Upper lobe of right lung (tissue), 1 donor: ENCODE results near the gene CRLF2. TPM values are rescaled to one million over a fixed set of nuclear protein-coding genes. Genes with fewer than 3 reads are reported as not detected.
A peak's percentile ranks its signal among the peaks of the same experiment; 100 is the strongest.
"Not testable (repeated sequence)": the region's sequence is repeated elsewhere in the genome, so short reads cannot be mapped to it uniquely, and the experiment has no call there.

Source experiments
- ATAC-seq: fragments of 200-7000 bp; cut with Tn5 transposase; one replicate; pipeline ENCODE4 v1.9.1; 2020; ENCODE audit warnings: mild to moderate bottlenecking, moderate library complexity
- DNase-seq: peaks from one replicate; pipeline ENCODE4 v3.0.0-alpha.2; 2020
- H3K27ac ChIP-seq: fragments of 200-600 bp; one replicate; pipeline ENCODE4 v1.8.0; 2022
- H3K27me3 ChIP-seq: fragments of 200-600 bp; one replicate; pipeline ENCODE4 v1.8.0; 2022; ENCODE audit warnings: mild to moderate bottlenecking
- H3K36me3 ChIP-seq: fragments of 200-600 bp; one replicate; pipeline ENCODE4 v1.8.0; 2022
- H3K4me1 ChIP-seq: fragments of 200-600 bp; one replicate; pipeline ENCODE4 v1.8.0; 2022
- H3K4me3 ChIP-seq: fragments of 200-600 bp; one replicate; pipeline ENCODE4 v1.8.0; 2022; ENCODE audit warnings: mild to moderate bottlenecking
- H3K9me3 ChIP-seq: fragments of 200-600 bp; one replicate; pipeline ENCODE4 v1.8.0; 2022
- CTCF ChIP-seq: fragments of 200-600 bp; IDR thresholded peaks from one replicate; pipeline ENCODE4 v1.8.0; 2022; ENCODE audit warnings: antibody characterized with exemption
- intact Hi-C: fragments of 100-400 bp; cut with DNase I; formaldehyde crosslinking; loops from one replicate; pipeline ENCODE4 v1.11.0; 2022
- total RNA-seq: library from RNA; stranded (reverse); fragmentation: NEBNext Ultra II Directional; extraction: Animal tissue kit (Norgen Biotek cat#: 25700); gene quantifications from one replicate; pipeline ENCODE4 v1.2.1, GENCODE V29; 2021
- donor health status: DM: no; HTN: yes; CAD: no; lungs with severe emphysema.

CRLF2 gene
- total RNA-seq, 1 donor from 2014 or later = 1.2 TPM

- no peak for ATAC-seq
- intact Hi-C loops = no loop called here
- peak overlapping the region; percentile 16 for H3K4me3 ChIP-seq
- H3K9me3 ChIP-seq = no peaks in the 10 kb centered on the region
- H3K4me1 ChIP-seq = peaks cover 14% of the 10 kb centered on the region
- no peaks in the 10 kb centered on the region for H3K27me3 ChIP-seq
- no peaks in the 10 kb centered on the region for H3K36me3 ChIP-seq
- peak overlapping the region; percentile 12 for H3K27ac ChIP-seq
- no peak for DNase-seq
- no peak for TF ChIP-seq CTCF
Measured at GRCh38 chrX:1248331-1249061, 36.0 kb upstream of the CRLF2 start.

GRCh38 chrX:1246816-1247215, 34.4 kb upstream of the CRLF2 start:
- peak; percentile 83 for DNase-seq
- TF ChIP-seq CTCF = peak; percentile 85
- ATAC-seq = peak; percentile 84
- H3K27ac ChIP-seq = no peak overlapping the region
- no peaks in the 10 kb centered on the region for H3K27me3 ChIP-seq
- no peak overlapping the region for H3K4me3 ChIP-seq
- H3K9me3 ChIP-seq = no peaks in the 10 kb centered on the region
- peaks cover 14% of the 10 kb centered on the region for H3K4me1 ChIP-seq
- intact Hi-C loops = no loop called here
- no peaks in the 10 kb centered on the region for H3K36me3 ChIP-seq

GRCh38 chrX:1244164-1245076, 32.0 kb upstream of the CRLF2 start:
- Histone ChIP-seq H3K36me3 (no peaks in the 10 kb centered on the region), H3K9me3 (no peaks in the 10 kb centered on the region), H3K27me3 (no peaks in the 10 kb centered on the region), H3K27ac (no peak overlapping the region), H3K4me3 (no peak overlapping the region), H3K4me1 (peaks cover 9% of the 10 kb centered on the region)
- no peak for DNase-seq
- intact Hi-C loops = no loop called here
- TF ChIP-seq CTCF = no peak
- ATAC-seq = no peak

GRCh38 chrX:1242891-1243402, 30.5 kb upstream of the CRLF2 start:
- H3K27me3 ChIP-seq = no peaks in the 10 kb centered on the region

GRCh38 chrX:1240551-1240950, 28.1 kb upstream of the CRLF2 start:
- H3K36me3 ChIP-seq, H3K4me3 ChIP-seq, DNase-seq, H3K4me1 ChIP-seq, H3K27ac ChIP-seq, ATAC-seq, H3K9me3 ChIP-seq, H3K27me3 ChIP-seq, intact Hi-C loops: not testable (repeated sequence)

More at GRCh38 chrX:1242891-1243402, 30.5 kb upstream of the CRLF2 start:
- no peaks in the 10 kb centered on the region for H3K4me1 ChIP-seq
- no peaks in the 10 kb centered on the region for H3K36me3 ChIP-seq
- H3K27ac ChIP-seq = no peak overlapping the region
- ATAC-seq (no peak), DNase-seq (no peak)
- no peaks in the 10 kb centered on the region for H3K9me3 ChIP-seq
- H3K4me3 ChIP-seq = no peak overlapping the region
- no peak for TF ChIP-seq CTCF
- intact Hi-C loops = no loop called here

GRCh38 chrX:1239681-1240142, 27.3 kb upstream of the CRLF2 start:
- no peak for TF ChIP-seq CTCF

More at GRCh38 chrX:1239681-1240142, 27.3 kb upstream of the CRLF2 start:
- intact Hi-C loops = no loop called here
- ATAC-seq (peak; percentile 98), DNase-seq (peak; percentile 92)
- Histone ChIP-seq H3K9me3 (no peaks in the 10 kb centered on the region), H3K4me1 (no peaks in the 10 kb centered on the region), H3K27me3 (no peaks in the 10 kb centered on the region), H3K27ac (no peak overlapping the region), H3K4me3 (no peak overlapping the region), H3K36me3 (no peaks in the 10 kb centered on the region)
